ENCODE data around the gene BMPER.

BMPER gene

GRCh38 chr7:34187798-34188307, 282.5 kb downstream of the BMPER start:
- no peak overlapping the region for H3K9ac ChIP-seq (ENCODE audit: insufficient read length)
- no peak overlapping the region for H3K4me3 ChIP-seq
- no peak for TF ChIP-seq POLR2AphosphoS5 (IDR thresholded peaks at IDR 0.05; ENCODE audit: borderline replicate concordance, low read depth, low read length)
- TF ChIP-seq EZH2 (IDR thresholded peaks at IDR 0.05) = no peak
- TF ChIP-seq FOXP2 (optimal IDR thresholded peaks at IDR 0.05; ENCODE audit: control extremely low read depth, extremely low read length, insufficient read depth) = no peak
- H3K9me3 ChIP-seq (ENCODE audit: low read depth, low read length) = no peaks in the 10 kb centered on the region
- no peak overlapping the region for H3K27ac ChIP-seq
- no peak for DNase-seq (ENCODE audit: low read depth, low spot score)
- H3K36me3 ChIP-seq (ENCODE audit: insufficient read depth, low read length) = no peaks in the 10 kb centered on the region

GRCh38 chr7:34189031-34189430, 283.7 kb downstream of the BMPER start:
- Histone ChIP-seq H3K36me3 (ENCODE audit: insufficient read depth, low read length) (no peaks in the 10 kb centered on the region), H3K9ac (ENCODE audit: insufficient read length) (no peak overlapping the region), H3K9me3 (ENCODE audit: low read depth, low read length) (no peaks in the 10 kb centered on the region), H3K27ac (no peak overlapping the region), H3K4me3 (no peak overlapping the region)
- no peak for DNase-seq (ENCODE audit: low read depth, low spot score)
- TF ChIP-seq FOXP2 (optimal IDR thresholded peaks at IDR 0.05; ENCODE audit: control extremely low read depth, extremely low read length, insufficient read depth) (no peak), EZH2 (IDR thresholded peaks at IDR 0.05) (no peak), POLR2AphosphoS5 (IDR thresholded peaks at IDR 0.05; ENCODE audit: borderline replicate concordance, low read depth, low read length) (no peak)

GRCh38 chr7:34190299-34190698, 285.0 kb downstream of the BMPER start:
- no peaks in the 10 kb centered on the region for H3K9me3 ChIP-seq (ENCODE audit: low read depth, low read length)
- H3K27ac ChIP-seq = no peak overlapping the region
- no peaks in the 10 kb centered on the region for H3K36me3 ChIP-seq (ENCODE audit: insufficient read depth, low read length)
- no peak overlapping the region for H3K9ac ChIP-seq (ENCODE audit: insufficient read length)
- no peak for TF ChIP-seq FOXP2 (optimal IDR thresholded peaks at IDR 0.05; ENCODE audit: control extremely low read depth, extremely low read length, insufficient read depth)
- no peak for TF ChIP-seq EZH2 (IDR thresholded peaks at IDR 0.05)
- TF ChIP-seq POLR2AphosphoS5 (IDR thresholded peaks at IDR 0.05; ENCODE audit: borderline replicate concordance, low read depth, low read length) = no peak
- DNase-seq (ENCODE audit: low read depth, low spot score) = no peak
- H3K4me3 ChIP-seq = no peak overlapping the region

- no peak for DNase-seq (ENCODE audit: low read depth, low spot score)
- no peak for TF ChIP-seq EZH2 (IDR thresholded peaks at IDR 0.05)
- TF ChIP-seq POLR2AphosphoS5 (IDR thresholded peaks at IDR 0.05; ENCODE audit: borderline replicate concordance, low read depth, low read length) = no peak
- no peak for TF ChIP-seq FOXP2 (optimal IDR thresholded peaks at IDR 0.05; ENCODE audit: control extremely low read depth, extremely low read length, insufficient read depth)
- Histone ChIP-seq H3K36me3 (ENCODE audit: insufficient read depth, low read length) (no peaks in the 10 kb centered on the region), H3K9me3 (ENCODE audit: low read depth, low read length) (no peaks in the 10 kb centered on the region), H3K4me3 (no peak overlapping the region), H3K9ac (ENCODE audit: insufficient read length) (no peak overlapping the region), H3K27ac (no peak overlapping the region)
Measured at GRCh38 chr7:34191162-34191561, 285.8 kb downstream of the BMPER start.

- no peaks in the 10 kb centered on the region for H3K36me3 ChIP-seq (ENCODE audit: insufficient read depth, low read length)
- H3K9ac ChIP-seq (ENCODE audit: insufficient read length) = no peak overlapping the region
- H3K27ac ChIP-seq = no peak overlapping the region
- no peak for DNase-seq (ENCODE audit: low read depth, low spot score)
- no peaks in the 10 kb centered on the region for H3K9me3 ChIP-seq (ENCODE audit: low read depth, low read length)
- H3K4me3 ChIP-seq = no peak overlapping the region
- TF ChIP-seq POLR2AphosphoS5 (IDR thresholded peaks at IDR 0.05; ENCODE audit: borderline replicate concordance, low read depth, low read length) (no peak), EZH2 (IDR thresholded peaks at IDR 0.05) (no peak), FOXP2 (optimal IDR thresholded peaks at IDR 0.05; ENCODE audit: control extremely low read depth, extremely low read length, insufficient read depth) (no peak)
Measured at GRCh38 chr7:34191771-34192479, 286.6 kb downstream of the BMPER start.

- no peaks in the 10 kb centered on the region for H3K36me3 ChIP-seq (ENCODE audit: insufficient read depth, low read length)
- no peak overlapping the region for H3K4me3 ChIP-seq
- no peak overlapping the region for H3K27ac ChIP-seq
- no peak for TF ChIP-seq FOXP2 (optimal IDR thresholded peaks at IDR 0.05; ENCODE audit: control extremely low read depth, extremely low read length, insufficient read depth)
- TF ChIP-seq POLR2AphosphoS5 (IDR thresholded peaks at IDR 0.05; ENCODE audit: borderline replicate concordance, low read depth, low read length) = no peak
- no peak for TF ChIP-seq EZH2 (IDR thresholded peaks at IDR 0.05)
- no peaks in the 10 kb centered on the region for H3K9me3 ChIP-seq (ENCODE audit: low read depth, low read length)
- no peak for DNase-seq (ENCODE audit: low read depth, low spot score)
- H3K9ac ChIP-seq (ENCODE audit: insufficient read length) = no peak overlapping the region
Measured at GRCh38 chr7:34192906-34193305, 287.6 kb downstream of the BMPER start.

- H3K27ac ChIP-seq = no peak overlapping the region
- no peak overlapping the region for H3K4me3 ChIP-seq
- no peaks in the 10 kb centered on the region for H3K9me3 ChIP-seq (ENCODE audit: low read depth, low read length)
- H3K36me3 ChIP-seq (ENCODE audit: insufficient read depth, low read length) = no peaks in the 10 kb centered on the region
- no peak overlapping the region for H3K9ac ChIP-seq (ENCODE audit: insufficient read length)
- no peak for TF ChIP-seq FOXP2 (optimal IDR thresholded peaks at IDR 0.05; ENCODE audit: control extremely low read depth, extremely low read length, insufficient read depth)
- TF ChIP-seq EZH2 (IDR thresholded peaks at IDR 0.05) = no peak
- TF ChIP-seq POLR2AphosphoS5 (IDR thresholded peaks at IDR 0.05; ENCODE audit: borderline replicate concordance, low read depth, low read length) = no peak
- DNase-seq (ENCODE audit: low read depth, low spot score) = no peak
Measured at GRCh38 chr7:34198231-34198641, 292.9 kb downstream of the BMPER start.

Data from SK-N-MC (cell line).